ENCODE measurements around the gene SPN.
"Not testable (repeated sequence)": the region's sequence is repeated elsewhere in the genome, so short reads cannot be mapped to it uniquely, and the experiment has no call there.

SPN gene, protein sequence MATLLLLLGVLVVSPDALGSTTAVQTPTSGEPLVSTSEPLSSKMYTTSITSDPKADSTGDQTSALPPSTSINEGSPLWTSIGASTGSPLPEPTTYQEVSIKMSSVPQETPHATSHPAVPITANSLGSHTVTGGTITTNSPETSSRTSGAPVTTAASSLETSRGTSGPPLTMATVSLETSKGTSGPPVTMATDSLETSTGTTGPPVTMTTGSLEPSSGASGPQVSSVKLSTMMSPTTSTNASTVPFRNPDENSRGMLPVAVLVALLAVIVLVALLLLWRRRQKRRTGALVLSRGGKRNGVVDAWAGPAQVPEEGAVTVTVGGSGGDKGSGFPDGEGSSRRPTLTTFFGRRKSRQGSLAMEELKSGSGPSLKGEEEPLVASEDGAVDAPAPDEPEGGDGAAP

DNA sequence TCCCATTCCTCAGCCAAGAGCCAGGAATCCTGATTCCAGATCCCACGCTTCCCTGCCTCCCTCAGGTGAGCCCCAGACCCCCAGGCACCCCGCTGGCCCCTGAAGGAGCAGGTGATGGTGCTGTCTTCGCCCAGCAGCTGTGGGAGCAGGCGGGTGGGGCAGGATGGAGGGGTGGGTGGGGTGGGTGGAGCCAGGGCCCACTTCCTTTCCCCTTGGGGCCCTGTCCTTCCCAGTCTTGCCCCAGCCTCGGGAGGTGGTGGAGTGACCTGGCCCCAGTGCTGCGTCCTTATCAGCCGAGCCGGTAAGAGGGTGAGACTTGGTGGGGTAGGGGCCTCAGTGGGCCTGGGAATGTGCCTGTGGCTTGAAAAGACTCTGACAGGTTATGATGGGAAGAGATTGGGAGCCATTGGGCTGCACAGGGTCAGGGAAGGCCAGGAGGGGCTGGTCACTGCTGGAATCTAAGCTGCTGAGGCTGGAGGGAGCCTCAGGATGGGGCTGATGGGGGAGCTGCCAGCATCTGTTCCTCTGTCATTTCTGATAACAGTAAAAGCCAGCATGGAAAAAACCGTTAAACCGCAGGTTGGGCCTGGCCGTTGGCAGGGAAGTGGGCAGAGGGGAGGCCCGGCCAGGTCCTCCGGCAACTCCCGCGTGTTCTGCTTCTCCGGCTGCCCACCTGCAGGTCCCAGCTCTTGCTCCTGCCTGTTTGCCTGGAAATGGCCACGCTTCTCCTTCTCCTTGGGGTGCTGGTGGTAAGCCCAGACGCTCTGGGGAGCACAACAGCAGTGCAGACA lies at the start of gene SPN:
Gene SPN (plus strand): TSS at position 232 of the 791 bp plus-strand sequence. CDS start 482 bp downstream, at position 714.
- DNase-seq = peak; percentile 25 to 34

GRCh38 chr16:29613307-29614057 lies 49.6 kb upstream of the SPN start:
- peak; percentile 92 to 94 for DNase-seq

DNA sequence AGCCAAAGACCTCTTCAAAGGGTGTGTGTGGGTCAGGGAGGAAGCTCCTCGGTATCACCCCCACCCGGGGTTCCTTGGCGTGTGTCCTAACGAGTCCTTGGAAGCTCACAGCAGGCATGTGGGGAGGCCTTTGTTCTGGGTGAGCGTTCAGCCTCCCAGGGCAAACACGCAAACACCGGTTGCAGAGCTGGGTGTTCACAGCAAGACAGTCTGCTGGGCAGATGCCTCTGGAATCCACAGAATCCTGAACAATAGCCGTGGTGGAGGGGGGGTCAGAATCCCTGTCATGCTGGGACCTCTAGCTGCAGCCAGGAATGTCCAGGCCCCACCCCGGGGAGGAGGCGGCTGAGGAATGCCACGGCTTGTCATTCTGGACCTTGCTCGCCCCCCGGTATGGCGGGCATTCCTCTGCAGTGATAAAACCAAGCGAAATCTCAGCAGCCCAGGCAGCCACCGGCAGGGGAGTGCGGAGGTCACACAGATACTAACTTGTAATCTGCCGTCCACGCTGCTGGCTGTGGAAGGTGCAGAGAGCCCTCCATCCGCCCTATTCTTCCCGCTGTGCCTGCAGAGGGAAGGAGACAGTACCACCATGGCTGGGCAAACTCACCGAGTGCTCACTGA lies 48.2 kb upstream of the SPN start:
- DNase-seq = not testable (repeated sequence)

DNA sequence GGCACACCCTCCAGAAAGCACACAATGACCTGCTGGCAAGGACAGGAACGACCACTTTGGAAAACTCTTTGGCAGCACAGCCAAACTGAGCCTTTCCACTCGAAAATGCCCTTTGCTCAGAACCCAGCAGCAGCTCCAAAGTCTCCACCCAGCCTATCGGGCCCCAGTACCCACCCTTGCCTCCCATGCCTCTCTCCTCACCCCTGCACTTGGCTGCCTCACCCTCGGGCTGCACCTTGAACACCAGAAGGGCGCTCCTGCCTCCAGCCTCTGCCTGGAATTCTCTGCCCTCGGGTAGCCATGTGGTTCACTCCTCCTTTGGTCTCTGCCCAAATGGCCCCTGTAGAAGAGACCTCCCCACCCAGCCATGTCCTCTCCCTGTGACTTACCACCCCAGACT lies 46.9 kb upstream of the SPN start:
- DNase-seq = not testable (repeated sequence)

GRCh38 chr16:29620591-29620990 lies 42.5 kb upstream of the SPN start:
- DNase-seq = peak in 1 of 2 donors; percentile 41

GRCh38 chr16:29622738-29623137 lies 40.3 kb upstream of the SPN start:
- not testable (repeated sequence) for DNase-seq

- DNase-seq = not testable (repeated sequence)
Observed at GRCh38 chr16:29623253-29623652, 39.8 kb upstream of the SPN start.

DNA sequence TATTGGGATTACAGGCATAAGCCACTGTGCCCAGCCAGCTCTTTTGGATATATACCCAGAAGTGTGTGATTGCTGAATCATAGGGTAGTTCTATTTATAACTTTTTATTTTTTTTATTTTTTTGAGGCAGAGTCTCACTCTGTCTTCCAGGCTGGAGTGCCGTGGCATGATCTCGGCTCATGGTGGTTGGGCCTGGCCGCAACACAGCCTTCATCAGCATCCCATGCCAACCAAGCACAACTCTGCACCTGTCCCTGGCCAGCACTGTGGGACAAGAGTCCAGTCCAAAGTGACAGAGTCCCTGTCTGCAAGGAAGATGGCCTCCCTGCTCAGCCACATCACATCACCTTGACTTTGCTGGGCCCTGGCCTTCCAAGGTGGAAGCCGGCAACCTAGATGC lies 37.9 kb upstream of the SPN start:
- DNase-seq = not testable (repeated sequence)

DNA sequence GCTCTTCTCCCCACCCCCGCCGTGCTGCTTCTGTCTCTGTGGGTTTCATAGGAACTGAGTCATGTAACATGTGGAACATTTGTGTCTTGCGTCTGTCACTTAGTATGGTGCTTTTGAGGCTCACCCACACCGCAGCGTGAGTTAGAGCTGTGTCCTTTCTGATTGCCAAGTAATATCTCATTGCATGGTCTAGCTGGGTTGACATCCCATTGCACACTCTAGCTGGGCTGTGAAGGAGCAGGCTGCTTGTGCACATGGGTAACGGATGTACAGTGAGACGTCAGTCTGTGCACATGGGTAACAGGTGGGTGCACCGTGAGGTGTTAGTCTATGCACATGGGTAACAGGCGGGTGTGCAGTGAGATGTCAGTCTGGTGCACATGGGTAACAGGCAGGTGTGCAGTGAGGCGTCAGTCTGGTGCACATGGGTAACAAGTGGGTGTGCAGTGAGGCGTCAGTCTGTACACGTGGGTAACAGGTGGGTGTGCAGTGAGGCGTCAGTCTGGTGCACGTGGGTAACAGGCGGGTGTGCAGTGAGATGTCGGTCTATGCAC lies 36.2 kb upstream of the SPN start:
- peak; percentile 45 to 58 for DNase-seq

DNA sequence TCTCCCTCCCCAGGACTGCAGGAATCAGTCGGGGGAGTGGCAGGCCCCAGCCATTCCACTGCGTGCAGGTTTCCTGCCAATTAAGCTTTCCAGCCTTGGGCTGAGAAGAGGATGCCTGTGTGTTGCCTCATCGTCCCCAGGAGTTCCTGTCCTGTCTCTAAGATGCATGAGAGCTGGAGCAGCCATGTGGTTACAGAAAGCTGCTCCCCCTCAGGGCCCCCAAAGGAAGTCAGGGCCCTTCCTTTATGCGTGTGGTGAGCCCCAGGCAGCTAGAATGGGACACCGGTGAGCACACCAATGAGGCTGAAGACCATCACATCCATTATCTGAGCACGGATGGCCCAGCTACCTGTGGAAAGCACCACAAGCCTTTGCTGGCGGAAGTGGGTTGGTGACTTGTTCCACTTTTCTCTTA lies 35.4 kb upstream of the SPN start:
- DNase-seq = not testable (repeated sequence)

GRCh38 chr16:29628707-29629106 lies 34.3 kb upstream of the SPN start:
- DNase-seq = not testable (repeated sequence)

- not testable (repeated sequence) for DNase-seq
Observed at GRCh38 chr16:29629318-29629717, 33.7 kb upstream of the SPN start.

- DNase-seq = not testable (repeated sequence)
Observed at GRCh38 chr16:29631658-29632057, 31.4 kb upstream of the SPN start.

DNA sequence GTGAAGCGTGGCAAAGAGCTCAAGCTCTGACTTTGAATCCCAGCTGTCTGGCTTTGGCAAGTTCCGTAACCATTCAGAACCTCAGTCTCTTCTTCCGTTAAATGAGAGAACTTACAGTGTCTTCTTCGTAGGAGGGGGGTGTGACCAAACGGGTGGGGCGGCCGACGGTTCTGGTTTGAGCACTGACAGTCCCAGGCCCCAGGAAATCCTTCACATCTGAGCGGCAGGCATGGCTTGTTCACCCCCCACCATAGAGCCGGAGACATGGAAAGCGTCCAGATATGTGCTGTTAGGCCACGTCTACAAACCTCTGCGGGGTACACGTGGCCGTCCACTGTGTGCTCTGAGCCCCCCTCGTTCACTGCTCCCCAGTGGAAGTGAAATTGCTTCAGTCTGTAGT lies 27.1 kb upstream of the SPN start:
- DNase-seq = not testable (repeated sequence)

GRCh38 chr16:29636368-29636767 lies 26.7 kb upstream of the SPN start:
- DNase-seq = not testable (repeated sequence)

- DNase-seq = not testable (repeated sequence)
Observed at GRCh38 chr16:29638751-29639150, 24.3 kb upstream of the SPN start.

GRCh38 chr16:29641561-29641960 lies 21.5 kb upstream of the SPN start:
- DNase-seq = no peak

- DNase-seq = no peak
Observed at GRCh38 chr16:29643596-29643995, 19.5 kb upstream of the SPN start.

GRCh38 chr16:29644338-29644857 lies 18.6 kb upstream of the SPN start:
- DNase-seq = no peak

- DNase-seq = no peak
Observed at GRCh38 chr16:29644973-29645693, 17.9 kb upstream of the SPN start.

- no peak for DNase-seq
Observed at GRCh38 chr16:29645694-29646187, 17.3 kb upstream of the SPN start.
